ENCODE data around the gene FLACC1.

The FLACC1 gene

DNA sequence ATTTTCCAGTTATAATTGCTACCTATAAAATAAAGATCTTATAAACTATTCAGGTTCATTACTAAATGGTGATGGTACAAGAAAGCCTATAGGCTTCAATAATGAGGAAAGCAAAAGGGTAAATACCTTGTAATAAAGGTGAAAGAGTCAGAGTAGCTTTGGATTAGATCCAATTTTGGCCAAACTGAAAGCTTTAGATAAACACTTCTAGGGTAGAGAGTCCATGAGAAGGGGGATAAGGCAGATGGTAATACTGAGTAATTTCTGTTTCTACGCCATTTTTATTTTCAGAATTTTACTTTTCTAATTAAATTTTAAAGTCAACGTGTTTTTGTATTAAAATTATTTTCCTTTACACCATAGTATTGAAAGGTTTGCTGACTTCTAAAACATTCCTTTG, 87.4 kb downstream of the FLACC1 start:
- H4K91ac ChIP-seq (ENCODE audit: low read length), result no peak overlapping the region
- no peak overlapping the region for H2BK120ac ChIP-seq (ENCODE audit: low read depth, low read length)
- H4K8ac ChIP-seq (ENCODE audit: low read length), result no peak overlapping the region
- no peak overlapping the region for H2BK12ac ChIP-seq (ENCODE audit: low read length in 2 of 2)
- H3K4me1 ChIP-seq (ENCODE audit: control insufficient read depth, insufficient read depth, low read depth, low read length), result no peaks in the 10 kb centered on the region
- H3K27me3 ChIP-seq (ENCODE audit: control insufficient read depth in 1 of 2, insufficient read depth in 1 of 2, low read length in 2 of 2), result no peaks in the 10 kb centered on the region
- no peak overlapping the region for H3K4me3 ChIP-seq (ENCODE audit: insufficient read depth in 1 of 2, low read depth in 1 of 2, low read length in 2 of 2)
- no peak overlapping the region for H3K27ac ChIP-seq (ENCODE audit: low read length, poor library complexity, severe bottlenecking)
- no peak overlapping the region for H2BK15ac ChIP-seq (ENCODE audit: low read depth, poor library complexity, severe bottlenecking)
- no peak overlapping the region for H2AFZ ChIP-seq (ENCODE audit: low read depth, low read length)
- no peaks in the 10 kb centered on the region for H3K9me3 ChIP-seq (ENCODE audit: control insufficient read depth, low read length)
- no peak overlapping the region for H2BK5ac ChIP-seq (ENCODE audit: low read depth, low read length, poor library complexity, severe bottlenecking)
- DNase-seq, result no peak
- H3K9ac ChIP-seq (ENCODE audit: low read length), result no peak overlapping the region
- WGBS, result no CpG with 5 or more reads among the region's 2 CpGs
- peaks cover 24 to 76% of the 10 kb centered on the region in 2 experiments for H3K36me3 ChIP-seq (ENCODE audit: control insufficient read depth in 1 of 2, insufficient read depth in 2 of 2, low read depth in 1 of 2, low read length in 2 of 2)
- no peak overlapping the region for H3K23ac ChIP-seq (ENCODE audit: low read length in 2 of 2)
- H2AK5ac ChIP-seq (ENCODE audit: low read length, severe bottlenecking), result no peak overlapping the region
- no peak overlapping the region for H3K4me2 ChIP-seq (ENCODE audit: low read length, poor library complexity, severe bottlenecking)
- peaks cover 33% of the 10 kb centered on the region for H3K79me1 ChIP-seq (replicated peaks; ENCODE audit: low read length, poor library complexity, severe bottlenecking)
- no peak overlapping the region for H3K18ac ChIP-seq (ENCODE audit: low read depth in 1 of 2, low read length in 2 of 2)
- H3K4ac ChIP-seq (ENCODE audit: low read depth in 1 of 2, low read length in 2 of 2), result no peak overlapping the region
- no peak overlapping the region for H3K14ac ChIP-seq (ENCODE audit: low read length in 2 of 2)

DNA sequence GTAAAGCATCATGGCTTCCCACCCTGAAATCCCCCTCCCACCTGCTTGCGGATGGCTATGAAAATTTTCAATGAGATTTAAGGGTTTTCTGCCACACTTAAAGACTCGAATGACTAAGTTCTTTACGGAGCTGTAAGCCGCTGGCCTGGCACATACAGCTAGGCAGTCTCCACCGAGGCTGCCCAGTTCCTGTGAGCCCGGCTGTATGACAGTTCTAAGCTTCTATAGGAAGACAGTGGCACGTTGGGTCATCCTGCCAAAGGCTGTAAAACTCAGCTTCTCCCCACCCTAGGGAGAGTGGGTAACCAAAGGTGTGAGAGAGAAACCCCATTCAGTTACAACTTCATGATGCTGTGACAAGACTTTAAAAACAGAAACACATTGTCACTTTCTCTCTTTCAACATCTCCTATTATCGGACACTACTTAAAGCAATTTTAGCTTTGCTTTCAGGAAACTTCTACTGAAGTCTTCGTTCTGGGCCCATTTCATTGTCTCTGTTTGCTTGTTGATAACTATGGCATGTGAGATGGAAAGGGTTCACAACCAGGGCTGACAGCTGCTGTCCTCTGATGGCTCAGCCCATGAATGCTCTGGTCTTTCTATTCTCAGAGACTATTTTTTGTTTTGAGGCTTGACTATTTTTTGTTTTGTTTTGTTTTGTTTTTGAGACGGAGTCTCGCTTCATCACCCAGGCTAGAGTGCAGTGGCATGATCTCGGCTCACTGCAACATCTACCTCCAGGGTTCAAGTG, 89.7 kb downstream of the FLACC1 start:
- no peak overlapping the region for H3K23ac ChIP-seq (ENCODE audit: low read length in 2 of 2)
- peaks cover 40% of the 10 kb centered on the region for H3K79me1 ChIP-seq (replicated peaks; ENCODE audit: low read length, poor library complexity, severe bottlenecking)
- no peak overlapping the region for H4K8ac ChIP-seq (ENCODE audit: low read length)
- H3K36me3 ChIP-seq (ENCODE audit: control insufficient read depth in 1 of 2, insufficient read depth in 2 of 2, low read depth in 1 of 2, low read length in 2 of 2), result peaks cover 20 to 53% of the 10 kb centered on the region in 2 experiments
- DNase-seq, result no peak
- H3K27ac ChIP-seq (ENCODE audit: low read length, poor library complexity, severe bottlenecking), result no peak overlapping the region
- H3K4me3 ChIP-seq (ENCODE audit: insufficient read depth in 1 of 2, low read depth in 1 of 2, low read length in 2 of 2), result no peak overlapping the region
- H3K14ac ChIP-seq (ENCODE audit: low read length in 2 of 2), result no peak overlapping the region
- H2BK5ac ChIP-seq (ENCODE audit: low read depth, low read length, poor library complexity, severe bottlenecking), result no peak overlapping the region
- no peak overlapping the region for H2AFZ ChIP-seq (ENCODE audit: low read depth, low read length)
- no peak overlapping the region for H2BK15ac ChIP-seq (ENCODE audit: low read depth, poor library complexity, severe bottlenecking)
- no peaks in the 10 kb centered on the region for H3K9me3 ChIP-seq (ENCODE audit: control insufficient read depth, low read length)
- H2BK12ac ChIP-seq (ENCODE audit: low read length in 2 of 2), result no peak overlapping the region
- H2BK120ac ChIP-seq (ENCODE audit: low read depth, low read length), result no peak overlapping the region
- H4K91ac ChIP-seq (ENCODE audit: low read length), result no peak overlapping the region
- H3K4ac ChIP-seq (ENCODE audit: low read depth in 1 of 2, low read length in 2 of 2), result no peak overlapping the region
- H3K27me3 ChIP-seq (ENCODE audit: control insufficient read depth in 1 of 2, insufficient read depth in 1 of 2, low read length in 2 of 2), result no peaks in the 10 kb centered on the region
- no peak overlapping the region for H3K4me2 ChIP-seq (ENCODE audit: low read length, poor library complexity, severe bottlenecking)
- H3K9ac ChIP-seq (ENCODE audit: low read length), result no peak overlapping the region
- H3K18ac ChIP-seq (ENCODE audit: low read depth in 1 of 2, low read length in 2 of 2), result no peak overlapping the region
- 94% methylated on average over 11 of the region's 12 CpGs for WGBS
- H3K4me1 ChIP-seq (ENCODE audit: control insufficient read depth, insufficient read depth, low read depth, low read length), result no peaks in the 10 kb centered on the region
- H2AK5ac ChIP-seq (ENCODE audit: low read length, severe bottlenecking), result no peak overlapping the region

DNA sequence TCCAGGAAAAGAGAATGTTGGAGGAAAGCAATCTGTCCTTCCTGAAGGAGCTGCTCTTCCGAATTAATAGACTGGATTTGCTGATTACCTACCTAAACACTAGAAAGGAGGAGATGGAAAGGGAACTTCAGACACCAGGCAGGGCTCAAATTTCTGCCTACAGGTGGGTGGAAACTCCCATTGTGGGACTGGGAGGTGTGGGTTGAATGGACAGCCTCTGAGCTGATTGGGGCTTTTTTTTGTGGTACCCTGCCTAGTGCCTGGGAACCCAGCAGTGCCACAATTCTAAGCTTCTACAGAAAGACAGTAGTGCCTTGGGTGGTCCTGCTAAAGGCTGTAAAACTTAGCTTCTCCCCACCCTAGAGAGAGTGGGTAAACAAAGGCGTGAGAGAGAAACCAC, 90.5 kb downstream of the FLACC1 start:
- DNase-seq, result no peak

DNA sequence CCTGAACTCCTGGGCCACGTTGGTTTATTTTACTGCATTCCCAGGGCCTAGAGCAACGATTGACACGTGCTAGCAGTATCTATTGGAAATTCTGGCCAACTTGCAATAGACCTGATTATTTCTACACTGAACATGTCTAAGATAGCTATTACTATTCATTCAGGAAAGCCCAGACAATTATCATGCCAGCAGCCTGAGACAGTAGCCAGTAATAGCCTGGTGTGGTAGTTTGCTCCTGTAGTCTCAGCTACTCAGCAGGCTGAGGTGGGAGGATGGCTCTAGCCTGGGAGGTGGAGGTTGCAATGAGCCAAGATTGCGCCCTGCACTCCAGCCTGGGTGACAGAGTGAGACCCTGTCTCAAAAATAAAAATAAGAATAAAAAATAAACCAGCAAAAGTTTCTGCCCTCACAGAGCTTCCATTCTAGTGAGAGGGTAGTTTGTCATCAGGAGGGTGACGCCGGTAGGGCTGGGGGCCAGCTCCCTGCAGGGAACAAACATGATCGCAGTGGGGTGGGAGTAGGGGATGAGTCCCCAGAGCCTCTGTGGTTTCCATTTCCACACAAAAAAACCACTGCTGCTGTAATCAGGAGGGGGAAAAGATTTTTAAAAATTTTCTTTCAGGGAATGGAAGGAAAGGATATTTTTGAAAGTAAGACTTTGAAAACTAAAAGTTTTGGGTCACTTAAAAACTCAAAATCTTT, 92.5 kb downstream of the FLACC1 start:
- peaks cover 11 to 26% of the 10 kb centered on the region in 2 experiments for H3K36me3 ChIP-seq (ENCODE audit: control insufficient read depth in 1 of 2, insufficient read depth in 2 of 2, low read depth in 1 of 2, low read length in 2 of 2)
- H3K9me3 ChIP-seq (ENCODE audit: control insufficient read depth, low read length), result no peaks in the 10 kb centered on the region
- H3K27ac ChIP-seq (ENCODE audit: low read length, poor library complexity, severe bottlenecking), result no peak overlapping the region
- no peak overlapping the region for H3K4ac ChIP-seq (ENCODE audit: low read depth in 1 of 2, low read length in 2 of 2)
- no peak overlapping the region for H4K91ac ChIP-seq (ENCODE audit: low read length)
- peaks cover 47% of the 10 kb centered on the region for H3K79me1 ChIP-seq (replicated peaks; ENCODE audit: low read length, poor library complexity, severe bottlenecking)
- no peak overlapping the region for H3K4me2 ChIP-seq (ENCODE audit: low read length, poor library complexity, severe bottlenecking)
- no peak overlapping the region for H3K14ac ChIP-seq (ENCODE audit: low read length in 2 of 2)
- H2AK5ac ChIP-seq (ENCODE audit: low read length, severe bottlenecking), result no peak overlapping the region
- H3K4me3 ChIP-seq (ENCODE audit: insufficient read depth in 1 of 2, low read depth in 1 of 2, low read length in 2 of 2), result no peak overlapping the region
- H4K8ac ChIP-seq (ENCODE audit: low read length), result no peak overlapping the region
- peaks cover 9% of the 10 kb centered on the region for H3K4me1 ChIP-seq (ENCODE audit: control insufficient read depth, insufficient read depth, low read depth, low read length)
- no peak overlapping the region for H3K9ac ChIP-seq (ENCODE audit: low read length)
- peak overlapping the region in 1 of 2 experiments; percentile 21 for H3K18ac ChIP-seq (ENCODE audit: low read depth in 1 of 2, low read length in 2 of 2)
- H2AFZ ChIP-seq (ENCODE audit: low read depth, low read length), result no peak overlapping the region
- no peak overlapping the region for H2BK5ac ChIP-seq (ENCODE audit: low read depth, low read length, poor library complexity, severe bottlenecking)
- no peak overlapping the region for H2BK12ac ChIP-seq (ENCODE audit: low read length in 2 of 2)
- 98% methylated on average over 6 of the region's 7 CpGs for WGBS
- no peak overlapping the region for H3K23ac ChIP-seq (ENCODE audit: low read length in 2 of 2)
- DNase-seq, result no peak
- H3K27me3 ChIP-seq (ENCODE audit: control insufficient read depth in 1 of 2, insufficient read depth in 1 of 2, low read length in 2 of 2), result no peaks in the 10 kb centered on the region
- no peak overlapping the region for H2BK120ac ChIP-seq (ENCODE audit: low read depth, low read length)
- no peak overlapping the region for H2BK15ac ChIP-seq (ENCODE audit: low read depth, poor library complexity, severe bottlenecking)

More for the DNA sequence above, 90.5 kb downstream of the FLACC1 start:
- no peak overlapping the region for H2BK120ac ChIP-seq (ENCODE audit: low read depth, low read length)
- no peak overlapping the region for H3K9ac ChIP-seq (ENCODE audit: low read length)
- H2BK12ac ChIP-seq (ENCODE audit: low read length in 2 of 2), result no peak overlapping the region
- H3K9me3 ChIP-seq (ENCODE audit: control insufficient read depth, low read length), result no peaks in the 10 kb centered on the region
- no peak overlapping the region for H3K27ac ChIP-seq (ENCODE audit: low read length, poor library complexity, severe bottlenecking)
- no peaks in the 10 kb centered on the region for H3K4me1 ChIP-seq (ENCODE audit: control insufficient read depth, insufficient read depth, low read depth, low read length)
- H3K27me3 ChIP-seq (ENCODE audit: control insufficient read depth in 1 of 2, insufficient read depth in 1 of 2, low read length in 2 of 2), result no peaks in the 10 kb centered on the region
- no peak overlapping the region for H4K8ac ChIP-seq (ENCODE audit: low read length)
- H2BK5ac ChIP-seq (ENCODE audit: low read depth, low read length, poor library complexity, severe bottlenecking), result no peak overlapping the region
- H2AK5ac ChIP-seq (ENCODE audit: low read length, severe bottlenecking), result no peak overlapping the region
- no peak overlapping the region for H3K4ac ChIP-seq (ENCODE audit: low read depth in 1 of 2, low read length in 2 of 2)
- peaks cover 16 to 44% of the 10 kb centered on the region in 2 experiments for H3K36me3 ChIP-seq (ENCODE audit: control insufficient read depth in 1 of 2, insufficient read depth in 2 of 2, low read depth in 1 of 2, low read length in 2 of 2)
- no peak overlapping the region for H3K23ac ChIP-seq (ENCODE audit: low read length in 2 of 2)
- H3K18ac ChIP-seq (ENCODE audit: low read depth in 1 of 2, low read length in 2 of 2), result no peak overlapping the region
- 100% methylated on average over 1 of the region's 2 CpGs for WGBS
- no peak overlapping the region for H2BK15ac ChIP-seq (ENCODE audit: low read depth, poor library complexity, severe bottlenecking)
- H2AFZ ChIP-seq (ENCODE audit: low read depth, low read length), result no peak overlapping the region
- peaks cover 36% of the 10 kb centered on the region for H3K79me1 ChIP-seq (replicated peaks; ENCODE audit: low read length, poor library complexity, severe bottlenecking)
- no peak overlapping the region for H3K4me2 ChIP-seq (ENCODE audit: low read length, poor library complexity, severe bottlenecking)
- H3K14ac ChIP-seq (ENCODE audit: low read length in 2 of 2), result no peak overlapping the region
- no peak overlapping the region for H4K91ac ChIP-seq (ENCODE audit: low read length)
- no peak overlapping the region for H3K4me3 ChIP-seq (ENCODE audit: insufficient read depth in 1 of 2, low read depth in 1 of 2, low read length in 2 of 2)

Measured in mesenchymal stem cell (in vitro differentiated cells and primary cell).